LNCAP (cell line): ENCODE data around the gene BCAS3.

Experiments used
- CTCF ChIP-seq: fragments of 450-650 bp; IDR thresholded peaks from 2 replicates; pipeline ENCODE4 v1.5.1; 2017; ENCODE audit warnings: mild to moderate bottlenecking

The BCAS3 gene

DNA sequence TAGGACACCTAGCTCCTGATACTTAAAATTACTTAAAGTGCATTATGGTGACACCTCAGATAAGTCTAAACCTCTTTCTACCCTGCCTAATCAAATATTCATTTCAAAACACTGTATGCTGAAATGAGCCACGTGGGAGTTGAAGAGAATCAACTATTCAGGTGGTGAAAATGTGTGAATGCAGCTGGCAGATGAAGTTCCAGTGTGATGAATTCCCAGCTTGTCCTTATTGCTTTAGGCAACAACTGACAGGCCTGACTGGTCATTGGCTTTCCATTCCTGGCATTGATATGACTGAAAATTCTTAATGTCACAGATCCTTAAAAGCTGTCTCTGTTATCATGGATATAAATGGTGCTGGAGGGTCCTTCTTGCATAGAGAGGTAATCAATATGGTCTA, 420.1 kb downstream of the BCAS3 start:
- no peak for TF ChIP-seq CTCF

- TF ChIP-seq CTCF = no peak
Observed at GRCh38 chr17:61106354-61106753, 428.7 kb downstream of the BCAS3 start.

DNA sequence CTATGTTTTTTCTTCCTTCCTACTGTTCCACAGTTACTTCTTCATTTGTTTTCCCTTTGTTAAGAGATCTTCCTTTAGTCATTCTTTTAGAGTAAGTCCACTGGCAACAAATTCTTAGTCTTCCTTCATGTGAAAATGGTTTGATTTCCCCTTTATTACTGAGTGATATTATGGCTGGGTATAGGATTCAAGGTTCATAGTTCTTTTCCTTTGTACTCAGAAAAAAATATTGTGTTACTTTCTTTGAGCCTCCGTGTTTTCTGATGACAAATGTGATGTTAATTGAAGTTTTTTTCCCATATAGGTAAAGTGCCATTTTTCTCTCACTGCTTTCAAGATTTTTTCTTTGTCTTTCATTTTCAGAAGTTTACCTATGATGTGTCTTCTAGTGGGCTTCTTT, 438.9 kb downstream of the BCAS3 start:
- no peak for TF ChIP-seq CTCF

DNA sequence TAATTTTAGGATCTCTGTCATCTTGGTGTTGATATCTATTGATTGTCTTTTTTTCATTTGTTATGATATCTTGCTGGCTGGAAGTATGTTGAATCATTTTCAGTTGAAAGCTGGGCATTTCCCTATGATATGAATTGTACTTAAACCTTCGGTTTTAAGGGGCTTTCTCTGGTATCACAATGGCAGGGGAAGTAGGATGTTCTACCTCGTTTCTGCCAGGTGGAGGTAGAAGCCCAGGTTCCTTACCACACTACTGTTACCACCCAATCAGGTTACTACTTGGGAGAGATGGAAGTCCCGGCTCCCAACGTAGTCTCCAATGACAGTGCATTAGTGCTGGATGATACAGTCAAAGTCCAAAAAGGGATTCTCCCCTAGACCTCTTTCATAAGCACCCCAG, 440.3 kb downstream of the BCAS3 start:
- no peak for TF ChIP-seq CTCF

DNA sequence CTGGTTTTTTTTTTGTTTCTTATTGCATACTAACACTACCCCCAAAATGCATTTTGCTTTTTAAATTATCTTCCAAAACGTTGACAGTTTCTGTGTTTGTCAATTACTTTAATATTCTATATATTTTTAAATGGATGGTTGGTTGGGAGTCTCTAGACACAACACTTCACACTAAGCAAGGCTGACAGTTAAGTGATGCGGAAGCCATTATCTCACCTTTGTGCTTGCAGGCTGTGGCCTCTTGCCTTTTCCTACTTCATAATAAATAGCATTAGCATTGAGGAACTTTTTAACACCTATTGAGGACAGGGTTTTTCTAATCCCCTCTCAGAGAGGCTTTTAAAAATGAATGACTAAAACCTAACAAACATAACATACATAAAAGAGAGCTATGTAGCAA, 441.2 kb downstream of the BCAS3 start:
- TF ChIP-seq CTCF = no peak

GRCh38 chr17:61122326-61122913, 444.8 kb downstream of the BCAS3 start:
- TF ChIP-seq CTCF = no peak

GRCh38 chr17:61124562-61124961, 446.9 kb downstream of the BCAS3 start:
- TF ChIP-seq CTCF = no peak
